Lower leg skin (tissue), 3 donors: ENCODE measurements around the gene CCDC18.

ENCODE experiments used
- POLR2A ChIP-seq, 2 donors: fragments of 450-650 bp; IDR thresholded peaks; one replicate each; pipeline ENCODE4 v1.6.1; 2016 to 2017; ENCODE audit warnings: antibody characterized with exemption in 2 of 2, mild to moderate bottlenecking in 1 of 2, moderate library complexity in 1 of 2
- TF ChIP-seq, protein P1 (sequence below), 3 donors: fragments of 450-650 bp; IDR thresholded peaks; one replicate each; pipeline ENCODE4 v1.5.1; 2016; ENCODE audit warnings: antibody characterized with exemption in 3 of 3, mild to moderate bottlenecking in 3 of 3, moderate library complexity in 2 of 3

DNA sequence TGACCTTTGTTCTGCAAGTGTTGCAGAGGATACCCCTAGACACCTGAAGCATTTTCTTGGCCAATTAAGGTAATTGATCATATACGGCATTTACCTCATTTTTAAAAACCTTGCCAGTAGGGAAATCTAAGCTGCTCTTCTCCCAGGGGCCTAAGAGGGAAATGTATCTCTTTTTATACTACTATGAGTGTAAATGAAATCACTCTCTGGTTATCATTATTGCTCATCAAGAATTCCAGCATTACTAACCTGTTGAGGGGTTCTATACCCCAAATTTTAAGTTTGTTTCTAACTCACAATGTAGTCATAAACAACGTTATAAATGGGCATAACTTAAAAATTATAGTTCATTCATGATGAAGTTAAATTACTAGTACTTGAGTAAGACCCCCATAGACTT lies 27.7 kb upstream of the CCDC18 start:
- no peak for TF ChIP-seq POLR2A (IDR thresholded peaks at IDR 0.05)
- TF ChIP-seq, protein P1, sequence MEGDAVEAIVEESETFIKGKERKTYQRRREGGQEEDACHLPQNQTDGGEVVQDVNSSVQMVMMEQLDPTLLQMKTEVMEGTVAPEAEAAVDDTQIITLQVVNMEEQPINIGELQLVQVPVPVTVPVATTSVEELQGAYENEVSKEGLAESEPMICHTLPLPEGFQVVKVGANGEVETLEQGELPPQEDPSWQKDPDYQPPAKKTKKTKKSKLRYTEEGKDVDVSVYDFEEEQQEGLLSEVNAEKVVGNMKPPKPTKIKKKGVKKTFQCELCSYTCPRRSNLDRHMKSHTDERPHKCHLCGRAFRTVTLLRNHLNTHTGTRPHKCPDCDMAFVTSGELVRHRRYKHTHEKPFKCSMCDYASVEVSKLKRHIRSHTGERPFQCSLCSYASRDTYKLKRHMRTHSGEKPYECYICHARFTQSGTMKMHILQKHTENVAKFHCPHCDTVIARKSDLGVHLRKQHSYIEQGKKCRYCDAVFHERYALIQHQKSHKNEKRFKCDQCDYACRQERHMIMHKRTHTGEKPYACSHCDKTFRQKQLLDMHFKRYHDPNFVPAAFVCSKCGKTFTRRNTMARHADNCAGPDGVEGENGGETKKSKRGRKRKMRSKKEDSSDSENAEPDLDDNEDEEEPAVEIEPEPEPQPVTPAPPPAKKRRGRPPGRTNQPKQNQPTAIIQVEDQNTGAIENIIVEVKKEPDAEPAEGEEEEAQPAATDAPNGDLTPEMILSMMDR (IDR thresholded peaks at IDR 0.05) = no peak
